Suprapubic skin (tissue), 3 donors: ENCODE data around the gene SGCD.

Experiments
- EP300 ChIP-seq: sonication (generic); formaldehyde crosslinking; IDR thresholded peaks from one replicate; pipeline ENCODE4 v1.6.1; 2017; ENCODE audit warnings: antibody characterized with exemption
- POLR2A ChIP-seq, 2 donors: fragments of 450-650 bp; IDR thresholded peaks; one replicate each; pipeline ENCODE4 v1.6.1; 2017; ENCODE audit warnings: antibody characterized with exemption in 2 of 2, mild to moderate bottlenecking in 2 of 2, moderate library complexity in 2 of 2
- TF ChIP-seq, protein P1 (sequence below), 2 donors: fragments of 200-600 bp in 1 of 2; fragments of 450-650 bp in 1 of 2; sonication (generic) in 1 of 2; IDR thresholded peaks; one replicate each; pipeline ENCODE4 v1.5.1; 2016 to 2019; ENCODE audit warnings: antibody characterized with exemption in 2 of 2, mild to moderate bottlenecking in 1 of 2, moderate library complexity in 1 of 2

- TF ChIP-seq, protein P1, sequence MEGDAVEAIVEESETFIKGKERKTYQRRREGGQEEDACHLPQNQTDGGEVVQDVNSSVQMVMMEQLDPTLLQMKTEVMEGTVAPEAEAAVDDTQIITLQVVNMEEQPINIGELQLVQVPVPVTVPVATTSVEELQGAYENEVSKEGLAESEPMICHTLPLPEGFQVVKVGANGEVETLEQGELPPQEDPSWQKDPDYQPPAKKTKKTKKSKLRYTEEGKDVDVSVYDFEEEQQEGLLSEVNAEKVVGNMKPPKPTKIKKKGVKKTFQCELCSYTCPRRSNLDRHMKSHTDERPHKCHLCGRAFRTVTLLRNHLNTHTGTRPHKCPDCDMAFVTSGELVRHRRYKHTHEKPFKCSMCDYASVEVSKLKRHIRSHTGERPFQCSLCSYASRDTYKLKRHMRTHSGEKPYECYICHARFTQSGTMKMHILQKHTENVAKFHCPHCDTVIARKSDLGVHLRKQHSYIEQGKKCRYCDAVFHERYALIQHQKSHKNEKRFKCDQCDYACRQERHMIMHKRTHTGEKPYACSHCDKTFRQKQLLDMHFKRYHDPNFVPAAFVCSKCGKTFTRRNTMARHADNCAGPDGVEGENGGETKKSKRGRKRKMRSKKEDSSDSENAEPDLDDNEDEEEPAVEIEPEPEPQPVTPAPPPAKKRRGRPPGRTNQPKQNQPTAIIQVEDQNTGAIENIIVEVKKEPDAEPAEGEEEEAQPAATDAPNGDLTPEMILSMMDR (IDR thresholded peaks at IDR 0.05), result no peak
- TF ChIP-seq EP300 (no peak), POLR2A (IDR thresholded peaks at IDR 0.05) (no peak)
These were observed 201.7 kb downstream of the SGCD start for GRCh38 chr5:156528673-156529072.
